GM12891 (cell line): ENCODE results near the gene TANC1.

ENCODE experiments used
- PAX5 ChIP-seq: IDR thresholded peaks from 2 replicates; pipeline ENCODE4 v1.6.1; 2011; ENCODE audit warnings: low read length, moderate library complexity, mild to moderate bottlenecking; ENCODE audit not compliant: insufficient read depth, severe bottlenecking
- POLR2A ChIP-seq: IDR thresholded peaks from 2 replicates; pipeline ENCODE4 v1.6.1; 2011; ENCODE audit warnings: low read depth, low read length, control low read depth
- POLR2AphosphoS5 ChIP-seq: IDR thresholded peaks from 2 replicates; pipeline ENCODE4 v1.6.1; 2011; ENCODE audit warnings: low read depth, low read length, control low read depth
- SPI1 ChIP-seq: IDR thresholded peaks from 2 replicates; pipeline ENCODE4 v1.6.1; 2011; ENCODE audit warnings: low read depth, low read length, control low read depth
- TAF1 ChIP-seq: IDR thresholded peaks from 2 replicates; pipeline ENCODE4 v1.6.1; 2011; ENCODE audit warnings: low read depth, low read length, control low read depth

DNA sequence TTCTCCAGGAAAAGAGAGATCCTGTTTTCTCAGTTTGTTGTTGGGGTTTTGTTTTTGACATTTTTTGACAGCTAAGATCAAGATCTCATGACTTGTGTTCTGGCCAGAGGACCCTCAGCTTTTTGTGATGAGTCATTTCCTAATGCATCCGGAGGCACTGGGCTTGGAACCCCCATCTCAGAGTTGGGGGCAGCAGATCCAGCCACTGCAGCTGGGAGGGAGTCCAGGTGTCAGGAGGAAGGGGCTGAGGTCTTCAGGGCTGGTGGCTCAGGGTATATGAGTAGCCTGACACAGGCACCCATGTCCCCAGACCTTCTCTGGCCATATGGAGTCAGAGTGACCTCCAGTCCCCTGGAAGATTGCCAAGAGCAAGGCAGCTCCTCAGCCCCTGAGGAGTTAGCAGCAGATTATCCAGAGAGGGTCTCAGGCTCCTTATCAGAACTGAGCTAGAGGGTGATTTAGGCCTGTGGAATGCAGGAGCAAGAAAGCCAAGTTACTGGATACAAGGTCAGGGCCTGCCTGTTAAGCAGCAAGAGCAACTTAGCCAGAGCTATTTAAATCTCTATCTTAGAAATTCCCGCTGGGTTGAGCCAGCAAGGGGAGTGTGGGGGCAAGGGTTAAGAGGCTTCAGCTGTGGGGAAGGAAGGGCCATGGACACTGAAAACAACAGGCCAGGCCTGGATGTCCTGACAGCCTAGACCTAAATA lies 62.4 kb downstream of the TANC1 start:
- TF ChIP-seq POLR2A (no peak), TAF1 (no peak), SPI1 (no peak), POLR2AphosphoS5 (no peak), PAX5 (no peak)
